Gastrocnemius medialis (tissue), 4 donors: ENCODE results near the gene NGEF. TPM values are rescaled to one million over a fixed set of nuclear protein-coding genes. Genes with fewer than 3 reads are reported as not detected.
A peak's percentile ranks its signal among the peaks of the same experiment; 100 is the strongest.

Source experiments
- ATAC-seq, 2 donors: fragments of 150-250 bp; one replicate each; pipeline ENCODE4 v1.9.1; 2016
- DNase-seq, 2 donors: peaks; one replicate each; pipeline ENCODE4 v3.0.0-alpha.2; 2019
- H3K27ac ChIP-seq, 4 donors: fragments of 200-600 bp; sonication (generic); 1 replicate in 1 of 4; 2 replicates in 3 of 4; pipeline ENCODE4 v1.5.1; 2016 to 2018; ENCODE audit warnings: mild to moderate bottlenecking in 2 of 4, moderate library complexity in 1 of 4
- H3K27me3 ChIP-seq, 3 donors: fragments of 200-600 bp; sonication (generic) in 2 of 3; 1 replicate in 1 of 3; 2 replicates in 2 of 3; pipeline versions ENCODE4 v1.5.1 to v1.6.0; 2016 to 2019; ENCODE audit warnings: mild to moderate bottlenecking in 1 of 3, moderate library complexity in 1 of 3
- H3K36me3 ChIP-seq, 2 donors: fragments of 200-600 bp; sonication (generic) in 1 of 2; one replicate each; pipeline ENCODE4 v1.5.1; 2017 to 2018
- H3K4me1 ChIP-seq, 2 donors: fragments of 200-600 bp; sonication (generic) in 1 of 2; one replicate each; pipeline ENCODE4 v1.5.1; 2016 to 2017; ENCODE audit warnings: mild to moderate bottlenecking in 2 of 2
- H3K4me3 ChIP-seq, 4 donors: fragments of 200-600 bp; sonication (generic) in 3 of 4; 1 replicate in 1 of 4; 2 replicates in 3 of 4; pipeline ENCODE4 v1.5.1; 2016 to 2019; ENCODE audit warnings: mild to moderate bottlenecking in 2 of 4
- H3K9me3 ChIP-seq, 3 donors: fragments of 200-600 bp; sonication (generic) in 2 of 3; 1 replicate in 1 of 3; 2 replicates in 2 of 3; pipeline ENCODE4 v1.5.1; 2016 to 2019
- POLR2A ChIP-seq, 2 donors: fragments of 450-650 bp; IDR thresholded peaks; one replicate each; pipeline ENCODE4 v1.6.1; 2017; ENCODE audit warnings: antibody characterized with exemption in 2 of 2, mild to moderate bottlenecking in 2 of 2, moderate library complexity in 2 of 2
- in situ Hi-C, 4 donors: fragments of 200-750 bp; cut with MboI; loops; one replicate each; pipeline versions ENCODE4 v1.15.0 to v1.8.0; 2017; ENCODE audit warnings: low sequenced_read_pairs in 4 of 4
- intact Hi-C: fragments of 100-400 bp; cut with DNase I; formaldehyde crosslinking; loops from one replicate; pipeline ENCODE4 v1.15.1; 2023; ENCODE audit warnings: low total_unique reads
- total RNA-seq, 4 donors: library from RNA; depleted of rRNA; stranded (reverse); fragments of >200 nt; gene quantifications; one replicate each; pipeline versions ENCODE4 v1.1.0 to v1.2.3, GENCODE V29; 2016
- TF ChIP-seq, protein P1 (sequence below), 5 experiments: fragments of 450-650 bp in 3 of 5; fragments of 200-600 bp in 2 of 5; sonication (generic) in 2 of 5; IDR thresholded peaks in 4 of 5; conservative IDR thresholded peaks in 1 of 5; 1 replicate in 4 of 5; 2 replicates in 1 of 5; pipeline ENCODE4 v1.5.1; 2016 to 2019; ENCODE audit warnings: antibody characterized with exemption in 5 of 5, mild to moderate bottlenecking in 3 of 5, moderate library complexity in 3 of 5

Gene NGEF
- total RNA-seq, 4 donors from 2014 or later: 0.66 to 1.5 (median 0.84) TPM; not detected in 1

DNA sequence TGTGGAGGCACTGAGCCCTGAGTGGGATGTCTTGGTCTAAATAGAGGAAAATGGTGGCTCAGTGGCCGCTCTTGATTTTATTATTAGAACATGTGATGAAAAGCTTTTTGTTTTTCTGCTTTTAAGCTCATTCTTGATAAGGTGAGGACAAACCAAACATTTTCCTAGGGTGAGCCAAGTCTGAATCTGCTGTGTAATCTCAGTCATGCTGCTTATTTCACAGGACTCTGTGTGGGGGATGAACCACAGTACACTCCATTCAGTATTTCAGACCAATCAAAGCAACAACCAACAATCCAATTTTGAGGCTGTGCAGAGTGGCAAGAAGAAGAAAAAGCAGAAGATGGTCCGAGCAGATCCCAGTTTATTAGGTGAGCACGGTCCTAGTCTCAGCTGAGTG, 163.0 kb downstream of the NGEF start:
- TF ChIP-seq, protein P1, sequence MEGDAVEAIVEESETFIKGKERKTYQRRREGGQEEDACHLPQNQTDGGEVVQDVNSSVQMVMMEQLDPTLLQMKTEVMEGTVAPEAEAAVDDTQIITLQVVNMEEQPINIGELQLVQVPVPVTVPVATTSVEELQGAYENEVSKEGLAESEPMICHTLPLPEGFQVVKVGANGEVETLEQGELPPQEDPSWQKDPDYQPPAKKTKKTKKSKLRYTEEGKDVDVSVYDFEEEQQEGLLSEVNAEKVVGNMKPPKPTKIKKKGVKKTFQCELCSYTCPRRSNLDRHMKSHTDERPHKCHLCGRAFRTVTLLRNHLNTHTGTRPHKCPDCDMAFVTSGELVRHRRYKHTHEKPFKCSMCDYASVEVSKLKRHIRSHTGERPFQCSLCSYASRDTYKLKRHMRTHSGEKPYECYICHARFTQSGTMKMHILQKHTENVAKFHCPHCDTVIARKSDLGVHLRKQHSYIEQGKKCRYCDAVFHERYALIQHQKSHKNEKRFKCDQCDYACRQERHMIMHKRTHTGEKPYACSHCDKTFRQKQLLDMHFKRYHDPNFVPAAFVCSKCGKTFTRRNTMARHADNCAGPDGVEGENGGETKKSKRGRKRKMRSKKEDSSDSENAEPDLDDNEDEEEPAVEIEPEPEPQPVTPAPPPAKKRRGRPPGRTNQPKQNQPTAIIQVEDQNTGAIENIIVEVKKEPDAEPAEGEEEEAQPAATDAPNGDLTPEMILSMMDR (IDR thresholded peaks at IDR 0.05 in 4 of 5, conservative IDR thresholded peaks at IDR 0.05 in 1 of 5): no peak
- TF ChIP-seq POLR2A (IDR thresholded peaks at IDR 0.05): no peak
- DNase-seq: no peak
- H3K27me3 ChIP-seq: no peaks in the 10 kb centered on the region
- H3K36me3 ChIP-seq: peaks cover 0 to 69% of the 10 kb centered on the region in 2 donors
- ATAC-seq: no peak
- peaks cover 17 to 18% of the 10 kb centered on the region in 2 donors for H3K4me1 ChIP-seq
- intact Hi-C loops (no loop called here), in situ Hi-C loops (loop anchor here in 3 of 4 donors (5.0 to 25.0 kb wide), 3 partner anchors 238 to 407 kb away; partner anchors contain the start of gene ATG16L1 (in 1 of the 3))
- no peak overlapping the region for H3K4me3 ChIP-seq
- no peaks in the 10 kb centered on the region for H3K9me3 ChIP-seq
- H3K27ac ChIP-seq: peak overlapping the region in 1 of 4 donors; percentile 85

DNA sequence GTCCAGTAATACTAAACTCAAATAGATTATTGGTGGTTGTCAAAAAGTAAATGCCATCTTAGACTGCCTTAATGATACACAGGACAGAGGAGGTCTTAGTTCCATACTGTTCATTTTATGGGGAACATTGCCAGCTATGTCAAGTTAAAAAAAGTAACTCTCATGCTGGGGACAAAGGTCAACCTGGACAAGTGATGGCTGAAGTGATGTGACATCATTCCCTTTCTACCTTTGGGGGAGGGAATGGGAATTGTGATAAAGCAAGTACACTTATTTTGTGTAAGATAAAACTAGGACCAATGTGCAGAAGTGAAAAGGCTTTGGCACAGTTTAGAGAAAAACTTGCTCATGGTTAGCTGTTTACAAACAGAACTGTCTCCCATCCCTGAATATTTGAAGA, 167.0 kb downstream of the NGEF start:
- no peaks in the 10 kb centered on the region for H3K4me1 ChIP-seq
- TF ChIP-seq, protein P1 (IDR thresholded peaks at IDR 0.05 in 4 of 5, conservative IDR thresholded peaks at IDR 0.05 in 1 of 5): no peak
- TF ChIP-seq POLR2A (IDR thresholded peaks at IDR 0.05): no peak
- H3K36me3 ChIP-seq: peaks cover 0 to 95% of the 10 kb centered on the region in 2 donors
- DNase-seq (no peak), ATAC-seq (no peak)
- intact Hi-C loops (no loop called here), in situ Hi-C loops (no loop called here)
- no peak overlapping the region for H3K4me3 ChIP-seq
- no peaks in the 10 kb centered on the region for H3K9me3 ChIP-seq
- H3K27ac ChIP-seq: no peak overlapping the region
- no peaks in the 10 kb centered on the region for H3K27me3 ChIP-seq

DNA sequence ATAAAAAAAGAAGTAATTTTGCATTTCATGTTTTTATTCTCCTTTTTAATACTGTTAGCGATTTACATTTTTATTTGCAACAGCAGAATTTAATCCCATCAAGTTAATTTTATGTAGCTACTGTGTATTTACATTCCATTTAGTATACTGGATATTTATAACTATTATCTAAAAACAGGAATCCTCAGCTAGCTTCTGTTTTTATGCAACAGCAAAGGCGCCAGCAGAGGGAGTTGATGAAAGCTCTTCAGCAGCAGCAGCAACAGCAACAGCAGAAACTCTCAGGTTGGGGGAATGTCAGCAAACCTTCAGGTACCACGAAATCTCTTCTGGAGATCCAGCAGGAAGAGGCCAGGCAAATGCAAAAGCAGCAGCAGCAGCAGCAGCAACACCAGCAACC, 169.2 kb downstream of the NGEF start:
- H3K27ac ChIP-seq: no peak overlapping the region
- in situ Hi-C loops: no loop called here

DNA sequence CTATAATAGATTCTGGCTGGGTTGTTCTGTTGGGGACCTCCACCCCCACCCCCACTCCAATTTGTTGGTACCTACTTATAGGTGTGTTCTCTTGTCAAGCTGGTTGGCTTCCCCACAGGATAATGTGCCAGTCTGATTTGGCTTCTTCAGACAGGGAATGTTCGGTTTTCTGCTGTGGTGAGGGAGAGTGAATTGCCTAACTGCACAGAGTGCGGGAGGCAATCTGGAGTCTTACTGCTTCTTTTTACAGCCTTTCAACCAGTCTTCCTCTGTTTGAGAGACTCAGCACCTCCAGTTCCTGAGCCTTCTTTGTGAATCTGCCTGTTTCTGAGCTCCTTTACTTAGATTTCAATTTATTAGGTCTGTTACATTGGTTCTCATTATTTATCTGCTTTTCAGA, 170.4 kb downstream of the NGEF start:
- DNase-seq (no peak), ATAC-seq (no peak)
- H3K36me3 ChIP-seq: peaks cover 0 to 80% of the 10 kb centered on the region in 2 donors
- H3K27me3 ChIP-seq: no peaks in the 10 kb centered on the region
- H3K4me1 ChIP-seq: peaks cover 4 to 19% of the 10 kb centered on the region in 2 donors
- intact Hi-C loops (no loop called here), in situ Hi-C loops (no loop called here)
- TF ChIP-seq POLR2A (IDR thresholded peaks at IDR 0.05): no peak
- TF ChIP-seq, protein P1 (IDR thresholded peaks at IDR 0.05 in 4 of 5, conservative IDR thresholded peaks at IDR 0.05 in 1 of 5): no peak
- H3K9me3 ChIP-seq: no peaks in the 10 kb centered on the region
- H3K27ac ChIP-seq: no peak overlapping the region
- no peak overlapping the region for H3K4me3 ChIP-seq

More for the DNA sequence above, 169.2 kb downstream of the NGEF start:
- no peak for TF ChIP-seq POLR2A (IDR thresholded peaks at IDR 0.05)
- TF ChIP-seq, protein P1 (IDR thresholded peaks at IDR 0.05 in 4 of 5, conservative IDR thresholded peaks at IDR 0.05 in 1 of 5): no peak
- H3K4me1 ChIP-seq: peaks cover 0 to 10% of the 10 kb centered on the region in 2 donors
- no peak for ATAC-seq
- peaks cover 0 to 91% of the 10 kb centered on the region in 2 donors for H3K36me3 ChIP-seq
- intact Hi-C loops: no loop called here
- H3K4me3 ChIP-seq: no peak overlapping the region
- no peaks in the 10 kb centered on the region for H3K9me3 ChIP-seq
- no peak for DNase-seq
- no peaks in the 10 kb centered on the region for H3K27me3 ChIP-seq
